PC-3 (cell line): ENCODE results near the gene NDOR1. TPM values are rescaled to one million over a fixed set of nuclear protein-coding genes. Genes with fewer than 3 reads are reported as not detected.

Source experiments
- ATAC-seq: fragments of 200-7000 bp; cut with Tn5 transposase; 2 replicates; pipeline ENCODE4 v1.9.1; 2020; ENCODE audit warnings: mild to moderate bottlenecking, moderate library complexity
- BruUV-seq: library from RNA; stranded (reverse); fragments of 400-500 nt; replicated peaks from 2 replicates; lab custom pipeline; 2021; lab: Mats Ljungman, UMichigan
- CTCF ChIA-PET: fragments of 300-600 bp; sonication (Branson Sonifier 250); formaldehyde crosslinking; loops from one replicate; lab custom pipeline; 2022; ENCODE audit warnings: antibody characterized with exemption; lab: Charles Lee
- POLR2A ChIA-PET: fragments of 300-600 bp; sonication (Branson Sonifier 250); formaldehyde crosslinking; loops from one replicate; lab custom pipeline; 2022; ENCODE audit warnings: antibody characterized with exemption; ENCODE audit not compliant: unreplicated experiment; lab: Charles Lee
- DNase-seq: peaks from one replicate; pipeline ENCODE4 v3.0.0-alpha.2; 2015
- H2AFZ ChIP-seq: fragments of 300-600 bp; sonication (generic); 2 replicates; pipeline ENCODE4 v1.6.0; 2016; ENCODE audit warnings: antibody characterized with exemption, low read length
- H3F3A ChIP-seq: fragments of 300-600 bp; sonication (generic); one replicate; pipeline ENCODE4 v1.6.0; 2017; ENCODE audit warnings: antibody characterized with exemption, low read length, control low read depth, mild to moderate bottlenecking; ENCODE audit not compliant: unreplicated experiment
- H3K27ac ChIP-seq: fragments of 300-600 bp; sonication (generic); 2 replicates; pipeline ENCODE4 v1.5.1; 2016; ENCODE audit warnings: mild to moderate bottlenecking, low read length
- H3K27me3 ChIP-seq: fragments of 300-600 bp; sonication (generic); 2 replicates; pipeline ENCODE4 v1.6.1; 2016; ENCODE audit warnings: low read length, mixed read lengths
- H3K36me3 ChIP-seq: fragments of 300-600 bp; sonication (generic); 2 replicates; pipeline ENCODE4 v1.6.1; 2016; ENCODE audit warnings: low read depth, mixed run types, low read length, mixed read lengths
- H3K4me1 ChIP-seq: fragments of 300-600 bp; sonication (generic); 2 replicates; pipeline ENCODE4 v1.5.1; 2016; ENCODE audit warnings: low read length; ENCODE audit not compliant: insufficient read depth
- H3K4me2 ChIP-seq: fragments of 300-600 bp; sonication (generic); 2 replicates; pipeline ENCODE4 v1.6.0; 2016; ENCODE audit warnings: low read length
- H3K4me3 ChIP-seq: fragments of 300-600 bp; sonication (generic); 2 replicates; pipeline ENCODE4 v1.5.1; 2016; ENCODE audit warnings: mild to moderate bottlenecking, low read length, mixed read lengths
- H3K79me2 ChIP-seq: fragments of 300-600 bp; sonication (generic); 2 replicates; pipeline ENCODE4 v1.6.1; 2017; ENCODE audit warnings: low read length, mixed read lengths
- H3K9ac ChIP-seq: fragments of 300-600 bp; sonication (generic); 2 replicates; pipeline ENCODE4 v1.6.0; 2016; ENCODE audit warnings: mild to moderate bottlenecking, low read length
- H3K9me2 ChIP-seq: fragments of 300-600 bp; sonication (generic); replicated peaks from 2 replicates; pipeline ENCODE4 v1.6.1; 2016; ENCODE audit warnings: mixed run types, low read length, mixed read lengths
- H3K9me3 ChIP-seq: fragments of 300-600 bp; sonication (generic); 2 replicates; pipeline ENCODE4 v1.6.1; 2016; ENCODE audit warnings: low read length, mixed read lengths
- H4K20me1 ChIP-seq: fragments of 300-600 bp; sonication (generic); 2 replicates; pipeline ENCODE4 v1.6.1; 2016; ENCODE audit warnings: low read length, mixed read lengths
- CTCF ChIP-seq: fragments of 300-600 bp; sonication (generic); conservative IDR thresholded peaks from 2 replicates; pipeline ENCODE4 v1.5.1; 2017; ENCODE audit warnings: antibody characterized with exemption, low read depth, mild to moderate bottlenecking, low read length
- EZH2 ChIP-seq: fragments of 300-600 bp; sonication (generic); IDR thresholded peaks from one replicate; pipeline ENCODE4 v1.6.1; 2017; ENCODE audit warnings: antibody characterized with exemption, mild to moderate bottlenecking, low read length; ENCODE audit not compliant: unreplicated experiment
- EZH2phosphoT487 ChIP-seq: fragments of 300-600 bp; sonication (generic); IDR thresholded peaks from 2 replicates; pipeline ENCODE4 v1.6.1; 2018; ENCODE audit warnings: mild to moderate bottlenecking, antibody characterized with exemption, low read length, borderline replicate concordance
- intact Hi-C: fragments of 100-400 bp; cut with micrococcal nuclease; formaldehyde crosslinking; loops from 2 replicates; pipeline ENCODE4 v1.9.0; 2023
- microRNA-seq: library from miRNA; unstranded; fragments of <30 nt; microRNA quantifications from one replicate; pipeline ENCODE4 v1.1.0, GENCODE V29; 2020; ENCODE audit not compliant: unreplicated experiment
- total RNA-seq: library from RNA; depleted of rRNA; stranded (reverse); fragments of >200 nt; gene quantifications from 2 replicates; pipeline ENCODE4 v1.2.3, GENCODE V29; 2014; rRNA removed

Gene NDOR1
- total RNA-seq, 1 experiment from 2014 or later = 25.7 TPM

- ATAC-seq = no peak
- TF ChIP-seq EZH2 (no peak), EZH2phosphoT487 (no peak), CTCF (no peak)
- Histone ChIP-seq H2AFZ (no peak overlapping the region), H3K27ac (no peak overlapping the region), H3K9me3 (no peaks in the 10 kb centered on the region), H3K27me3 (no peaks in the 10 kb centered on the region), H3F3A (no peaks in the 10 kb centered on the region), H3K36me3 (0 out of 2 replicates have a peak, but pooled peaks cover 6% of the 10 kb centered on the region), H3K9me2 (no peaks in the 10 kb centered on the region), H4K20me1 (no peaks in the 10 kb centered on the region), H3K4me1 (no peaks in the 10 kb centered on the region), H3K9ac (no peak overlapping the region), H3K4me3 (no peak overlapping the region), H3K4me2 (no peak overlapping the region), H3K79me2 (no peaks in the 10 kb centered on the region)
- no peak for DNase-seq
- CTCF ChIA-PET = no interaction called here
- POLR2A ChIA-PET = no interaction called here
- no TSS peak for BruUV-seq
- intact Hi-C loops = no loop called here
These were observed 58.6 kb downstream of the NDOR1 start for GRCh38 chr9:137264067-137264466.

- Histone ChIP-seq H3K79me2 (no peaks in the 10 kb centered on the region), H2AFZ (no peak overlapping the region), H3K36me3 (0 out of 2 replicates have a peak, but pooled peaks cover 6% of the 10 kb centered on the region), H3K9ac (no peak overlapping the region), H3K27me3 (no peaks in the 10 kb centered on the region), H4K20me1 (no peaks in the 10 kb centered on the region), H3F3A (no peaks in the 10 kb centered on the region), H3K4me3 (no peak overlapping the region), H3K9me3 (no peaks in the 10 kb centered on the region), H3K27ac (no peak overlapping the region), H3K9me2 (no peaks in the 10 kb centered on the region), H3K4me1 (no peaks in the 10 kb centered on the region), H3K4me2 (no peak overlapping the region)
- DNase-seq = no peak
- TF ChIP-seq EZH2phosphoT487 = no peak
- no peak for TF ChIP-seq EZH2
- no peak for TF ChIP-seq CTCF
- POLR2A ChIA-PET = no interaction called here
- intact Hi-C loops = no loop called here
- CTCF ChIA-PET = no interaction called here
- BruUV-seq = no TSS peak
- ATAC-seq = no peak
These were observed 60.1 kb downstream of the NDOR1 start for GRCh38 chr9:137265496-137266161.

DNA sequence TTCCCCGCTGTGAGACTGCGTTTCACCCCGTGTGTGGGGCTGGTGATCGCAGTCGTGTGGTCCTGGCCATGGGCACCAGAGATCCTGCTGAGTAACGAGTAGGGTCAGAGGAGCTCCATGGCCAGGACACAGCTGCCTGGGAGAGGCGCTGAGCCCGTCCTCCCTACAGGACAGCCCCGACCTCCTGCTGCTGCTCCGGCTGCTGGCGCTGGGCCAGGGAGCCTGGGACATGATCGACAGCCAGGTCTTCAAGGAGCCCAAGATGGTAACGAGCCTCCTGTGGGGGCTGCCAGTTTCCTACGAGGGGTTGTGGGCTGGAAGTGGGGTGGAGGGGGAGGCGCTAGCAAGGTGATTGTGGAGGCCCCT lies 60.6 kb downstream of the NDOR1 start:
- ChIA-PET POLR2A (no interaction called here), CTCF (no interaction called here)
- BruUV-seq = no TSS peak
- 0 out of 2 replicates have a peak, but pooled peaks cover 6% of the 10 kb centered on the region for H3K36me3 ChIP-seq
- no peaks in the 10 kb centered on the region for H3K27me3 ChIP-seq
- DNase-seq (no peak), ATAC-seq (no peak)
- no peaks in the 10 kb centered on the region for H3F3A ChIP-seq
- TF ChIP-seq EZH2 = no peak
- no peaks in the 10 kb centered on the region for H4K20me1 ChIP-seq
- H2AFZ ChIP-seq = no peak overlapping the region
- H3K9ac ChIP-seq = no peak overlapping the region
- no peaks in the 10 kb centered on the region for H3K9me2 ChIP-seq
- no peaks in the 10 kb centered on the region for H3K4me1 ChIP-seq
- H3K27ac ChIP-seq = no peak overlapping the region
- no peaks in the 10 kb centered on the region for H3K79me2 ChIP-seq
- no peak overlapping the region for H3K4me3 ChIP-seq
- H3K9me3 ChIP-seq = no peaks in the 10 kb centered on the region
- intact Hi-C loops = no loop called here
- no peak overlapping the region for H3K4me2 ChIP-seq

Small RNAs within 50 kb of the gene (microRNA-seq; reads per million reads assigned to microRNA genes)
- gene MIR3621 = not detected

Other genes with a start within 250 kb of the NDOR1 start
- not detected in 2 replicates for gene PTGDS, start 228.2 kb upstream of the NDOR1 start, total RNA-seq
- gene LCNL1, start 222.7 kb upstream of the NDOR1 start, total RNA-seq = not detected in 2 replicates
- 113 and 137 TPM in 2 replicates for gene PAXX, start 213.3 kb upstream of the NDOR1 start, total RNA-seq
- 1.4 and 4.3 TPM in 2 replicates for gene CLIC3, start 209.1 kb upstream of the NDOR1 start, total RNA-seq
- gene ABCA2, start 177.5 kb upstream of the NDOR1 start, total RNA-seq = 25.9 and 31.5 TPM in 2 replicates
- not detected in 2 replicates for gene FUT7, start 173.6 kb upstream of the NDOR1 start, total RNA-seq
- 25.4 and 33.3 TPM in 2 replicates for gene NPDC1, start 159.5 kb upstream of the NDOR1 start, total RNA-seq
- 0.92 and 1.3 TPM in 2 replicates for gene ENTPD2, start 151.6 kb upstream of the NDOR1 start, total RNA-seq
- gene SAPCD2, start 135.1 kb upstream of the NDOR1 start, total RNA-seq = 98.4 and 134 TPM in 2 replicates
- gene UAP1L1, start 128.2 kb upstream of the NDOR1 start, total RNA-seq = 5.0 and 6.4 TPM in 2 replicates
- 65.5 and 71.6 TPM in 2 replicates for gene MAN1B1, start 118.7 kb upstream of the NDOR1 start, total RNA-seq
- gene DPP7, start 91.0 kb upstream of the NDOR1 start, total RNA-seq = 101 and 103 TPM in 2 replicates
- 0.11 TPM in 1 of 2 replicates, not detected in the other for gene GRIN1, start 66.5 kb upstream of the NDOR1 start, total RNA-seq
- gene LRRC26, start 35.6 kb upstream of the NDOR1 start, total RNA-seq = 0.40 and 2.0 TPM in 2 replicates
- not detected in 2 replicates for gene TMEM210, start 33.6 kb upstream of the NDOR1 start, total RNA-seq
- 21.6 and 30.2 TPM in 2 replicates for gene ANAPC2, start 17.1 kb upstream of the NDOR1 start, total RNA-seq
- gene SSNA1, start 17.0 kb upstream of the NDOR1 start, total RNA-seq = 123 and 148 TPM in 2 replicates
- gene TPRN, start 5.0 kb upstream of the NDOR1 start, total RNA-seq = 11.3 and 14.7 TPM in 2 replicates
- gene TMEM203, start 52 bp upstream of the NDOR1 start, total RNA-seq = 31.3 and 36.4 TPM in 2 replicates
- 1.7 and 2.8 TPM in 2 replicates for gene RNF208, start 16.5 kb downstream of the NDOR1 start, total RNA-seq
- 0.29 and 1.3 TPM in 2 replicates for gene CYSRT1, start 19.5 kb downstream of the NDOR1 start, total RNA-seq
- gene RNF224, start 21.8 kb downstream of the NDOR1 start, total RNA-seq = 1.2 and 1.7 TPM in 2 replicates
- 1.0 and 1.5 TPM in 2 replicates for gene SLC34A3, start 25.2 kb downstream of the NDOR1 start, total RNA-seq
- gene TUBB4B, start 35.6 kb downstream of the NDOR1 start, total RNA-seq = 424 and 599 TPM in 2 replicates
- gene STPG3, start 45.6 kb downstream of the NDOR1 start, total RNA-seq = not detected in 2 replicates
- gene NELFB, start 49.6 kb downstream of the NDOR1 start, total RNA-seq = 50.7 and 69.5 TPM in 2 replicates
- 28.9 and 32.7 TPM in 2 replicates for gene TOR4A, start 72.0 kb downstream of the NDOR1 start, total RNA-seq
- gene NRARP, start 96.6 kb downstream of the NDOR1 start, total RNA-seq = 35.5 and 36.8 TPM in 2 replicates
- 1.9 and 3.1 TPM in 2 replicates for gene EXD3, start 217.5 kb downstream of the NDOR1 start, total RNA-seq
- 0.51 and 1.6 TPM in 2 replicates for gene NOXA1, start 217.7 kb downstream of the NDOR1 start, total RNA-seq
- 0.17 TPM in 1 of 2 replicates, not detected in the other for gene ENTPD8, start 235.7 kb downstream of the NDOR1 start, total RNA-seq